IMR-90 (cell line): ENCODE measurements around the gene UTF1.

Source experiments
- CHD1 ChIP-seq: IDR thresholded peaks from 2 replicates; pipeline ENCODE4 v1.6.1; 2012; ENCODE audit warnings: low read depth, low read length, improper control_type of control experiment
- CTCF ChIP-seq: conservative IDR thresholded peaks from 2 replicates; pipeline ENCODE4 v1.5.1; 2012; ENCODE audit warnings: mild to moderate bottlenecking, low read depth, low read length, improper control_type of control experiment
- ELK1 ChIP-seq: fragments of 150-350 bp; IDR thresholded peaks from 2 replicates; pipeline ENCODE4 v1.6.1; 2016; ENCODE audit warnings: low read depth, mild to moderate bottlenecking, low read length, moderate library complexity, borderline replicate concordance
- FOS ChIP-seq: fragments of 150-350 bp; IDR thresholded peaks from 2 replicates; pipeline ENCODE4 v1.6.1; 2016; ENCODE audit warnings: low read depth, low read length
- MAFK ChIP-seq: IDR thresholded peaks from 2 replicates; pipeline ENCODE4 v1.6.1; 2012; ENCODE audit warnings: low read depth, low read length, improper control_type of control experiment
- MAZ ChIP-seq: IDR thresholded peaks from 2 replicates; pipeline ENCODE4 v1.6.1; 2012; ENCODE audit warnings: low read depth, mild to moderate bottlenecking, low read length, improper control_type of control experiment, moderate library complexity, borderline replicate concordance
- MXI1 ChIP-seq: IDR thresholded peaks from 2 replicates; pipeline ENCODE4 v1.6.1; 2012; ENCODE audit warnings: low read depth, mild to moderate bottlenecking, low read length, moderate library complexity, borderline replicate concordance
- NFE2L2 ChIP-seq: fragments of 150-350 bp; IDR thresholded peaks from 2 replicates; pipeline ENCODE4 v1.6.1; 2016; ENCODE audit warnings: low read depth, mild to moderate bottlenecking, low read length
- POLR2A ChIP-seq: IDR thresholded peaks from 2 replicates; pipeline ENCODE4 v1.6.1; 2012; ENCODE audit warnings: mild to moderate bottlenecking, low read depth, low read length
- RAD21 ChIP-seq: IDR thresholded peaks from 2 replicates; pipeline ENCODE4 v1.6.1; 2012; ENCODE audit warnings: low read length, improper control_type of control experiment
- RCOR1 ChIP-seq: IDR thresholded peaks from 2 replicates; pipeline ENCODE4 v1.6.1; 2012; ENCODE audit warnings: mild to moderate bottlenecking, low read length, improper control_type of control experiment; ENCODE audit not compliant: insufficient replicate concordance
- RFX5 ChIP-seq: IDR thresholded peaks from 2 replicates; pipeline ENCODE4 v1.8.0; 2012; ENCODE audit warnings: low read depth, mild to moderate bottlenecking, low read length, moderate library complexity
- SMC3 ChIP-seq: fragments of 150-350 bp; IDR thresholded peaks from 2 replicates; pipeline ENCODE4 v1.6.1; 2016; ENCODE audit warnings: low read depth, mild to moderate bottlenecking, antibody characterized with exemption, low read length, moderate library complexity
- USF2 ChIP-seq: fragments of 150-350 bp; IDR thresholded peaks from 2 replicates; pipeline ENCODE4 v1.6.1; 2017; ENCODE audit warnings: mild to moderate bottlenecking, antibody characterized with exemption, low read length, low read depth

- TF ChIP-seq CTCF (no peak), RAD21 (no peak), POLR2A (no peak), RFX5 (no peak), MXI1 (no peak), ELK1 (no peak), NFE2L2 (no peak), CHD1 (no peak), RCOR1 (no peak), USF2 (no peak), MAZ (no peak), SMC3 (no peak), FOS (no peak), MAFK (no peak)
Observed at GRCh38 chr10:133183646-133184378, 46.2 kb upstream of the UTF1 start.
